SKM-1 treated with dmso at 0.1 percent for 144 hours (cell line): Measurements from ENCODE around the gene OSTM1.

ENCODE experiments used
- DNase-seq: peaks from one replicate; lab custom pipeline; 2025; ENCODE audit not compliant: unreplicated experiment; lab: John Stamatoyannopoulos, UW

Gene OSTM1

GRCh38 chr6:108074359-108075144, at the start of gene OSTM1:
TSS of gene OSTM1 (minus strand) at chr6:108074741. CDS start at chr6:108074651, 90 bp downstream.
- peak; percentile 68 for DNase-seq

GRCh38 chr6:108123946-108124345, 49.4 kb upstream of the OSTM1 start:
- DNase-seq: no peak

- no peak for DNase-seq
Observed at GRCh38 chr6:108123481-108123929, 49.0 kb upstream of the OSTM1 start.

GRCh38 chr6:108121612-108122011, 47.1 kb upstream of the OSTM1 start:
- no peak for DNase-seq

- no peak for DNase-seq
Observed at GRCh38 chr6:108120311-108120710, 45.8 kb upstream of the OSTM1 start.

- DNase-seq: no peak
Observed at GRCh38 chr6:108119769-108120141, 45.2 kb upstream of the OSTM1 start.

- no peak for DNase-seq
Observed at GRCh38 chr6:108118810-108119768, 44.5 kb upstream of the OSTM1 start.

- no peak for DNase-seq
Observed at GRCh38 chr6:108118359-108118724, 43.8 kb upstream of the OSTM1 start.

- DNase-seq: no peak
Observed at GRCh38 chr6:108117427-108118358, 43.2 kb upstream of the OSTM1 start.

GRCh38 chr6:108116546-108117426, 42.2 kb upstream of the OSTM1 start:
- no peak for DNase-seq

GRCh38 chr6:108115598-108116058, 41.1 kb upstream of the OSTM1 start:
- peak; percentile 16 for DNase-seq

- DNase-seq: no peak
Observed at GRCh38 chr6:108114841-108115597, 40.5 kb upstream of the OSTM1 start.

GRCh38 chr6:108113557-108114519, 39.3 kb upstream of the OSTM1 start:
- peak; percentile 44 for DNase-seq

GRCh38 chr6:108108374-108108773, 33.8 kb upstream of the OSTM1 start:
- DNase-seq: no peak

- DNase-seq: no peak
Observed at GRCh38 chr6:108107102-108107501, 32.6 kb upstream of the OSTM1 start.

- DNase-seq: no peak
Observed at GRCh38 chr6:108106694-108107093, 32.2 kb upstream of the OSTM1 start.

GRCh38 chr6:108106261-108106660, 31.7 kb upstream of the OSTM1 start:
- DNase-seq: no peak

- no peak for DNase-seq
Observed at GRCh38 chr6:108105571-108105970, 31.0 kb upstream of the OSTM1 start.
